Stimulated activated CD4-positive, alpha-beta T cell treated with anti-CD3 and anti-CD28 coated beads, TNF-alpha, amount 100 ng/mL, for 24 hours (primary cell): ENCODE data around the gene MESP2.

ENCODE experiments used
- DNase-seq, 3 experiments: peaks; one replicate each; pipeline ENCODE4 v3.0.0-alpha.2; 2020; ENCODE audit warnings: low read depth in 3 of 3

Gene MESP2

DNA sequence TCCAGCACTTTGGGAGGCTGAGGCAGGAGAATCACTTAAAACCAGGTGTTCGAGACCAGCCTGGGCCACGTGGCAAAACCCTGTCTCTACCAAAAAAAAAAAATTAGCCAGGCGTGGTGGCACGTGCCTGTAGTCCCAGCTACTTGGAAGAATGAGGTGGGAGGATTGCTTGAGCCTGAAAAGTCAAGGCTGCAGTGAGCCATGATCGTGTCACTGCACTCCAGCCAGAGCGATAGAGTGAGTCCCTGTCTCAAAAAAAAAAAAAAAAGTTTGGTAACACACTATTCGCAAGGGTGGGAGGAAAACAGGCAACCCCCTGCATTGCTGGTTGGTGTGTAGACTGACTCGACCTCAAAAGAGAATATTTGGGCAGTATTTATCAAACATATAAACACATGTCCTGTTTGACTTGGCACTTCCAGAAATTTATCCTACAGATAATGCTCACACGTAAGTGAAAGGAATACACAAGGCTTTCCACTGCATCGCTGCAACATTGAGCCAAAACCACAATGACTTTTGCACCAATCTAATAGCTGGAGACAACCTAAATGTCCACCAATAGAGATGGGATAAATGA is 41.7 kb downstream of the MESP2 start:
- DNase-seq: no peak

DNA sequence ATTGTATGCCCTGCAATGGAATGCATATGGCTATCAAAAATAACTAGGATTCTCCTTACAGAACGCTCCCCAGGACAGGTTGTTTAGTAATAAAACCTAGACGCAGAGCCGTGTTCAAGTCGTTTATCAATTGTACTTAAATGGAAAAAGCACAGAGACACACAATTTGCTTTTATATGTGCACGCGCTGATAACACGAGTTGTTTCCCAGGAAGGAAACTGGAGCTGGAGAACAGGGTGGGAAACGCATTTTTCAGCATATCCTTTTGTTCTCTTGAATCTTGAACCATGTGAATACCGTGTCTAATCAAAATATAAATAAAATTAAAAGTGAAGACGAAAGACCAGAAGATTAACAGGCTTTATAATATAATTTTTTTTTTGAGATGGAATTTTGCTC is 42.2 kb downstream of the MESP2 start:
- no peak for DNase-seq

GRCh38 chr15:89820666-89821611 is 44.8 kb downstream of the MESP2 start:
- no peak for DNase-seq

GRCh38 chr15:89822026-89822425 is 45.9 kb downstream of the MESP2 start:
- no peak for DNase-seq

GRCh38 chr15:89822611-89822950 is 46.4 kb downstream of the MESP2 start:
- no peak for DNase-seq

GRCh38 chr15:89822951-89823711 is 47.0 kb downstream of the MESP2 start:
- no peak for DNase-seq

DNA sequence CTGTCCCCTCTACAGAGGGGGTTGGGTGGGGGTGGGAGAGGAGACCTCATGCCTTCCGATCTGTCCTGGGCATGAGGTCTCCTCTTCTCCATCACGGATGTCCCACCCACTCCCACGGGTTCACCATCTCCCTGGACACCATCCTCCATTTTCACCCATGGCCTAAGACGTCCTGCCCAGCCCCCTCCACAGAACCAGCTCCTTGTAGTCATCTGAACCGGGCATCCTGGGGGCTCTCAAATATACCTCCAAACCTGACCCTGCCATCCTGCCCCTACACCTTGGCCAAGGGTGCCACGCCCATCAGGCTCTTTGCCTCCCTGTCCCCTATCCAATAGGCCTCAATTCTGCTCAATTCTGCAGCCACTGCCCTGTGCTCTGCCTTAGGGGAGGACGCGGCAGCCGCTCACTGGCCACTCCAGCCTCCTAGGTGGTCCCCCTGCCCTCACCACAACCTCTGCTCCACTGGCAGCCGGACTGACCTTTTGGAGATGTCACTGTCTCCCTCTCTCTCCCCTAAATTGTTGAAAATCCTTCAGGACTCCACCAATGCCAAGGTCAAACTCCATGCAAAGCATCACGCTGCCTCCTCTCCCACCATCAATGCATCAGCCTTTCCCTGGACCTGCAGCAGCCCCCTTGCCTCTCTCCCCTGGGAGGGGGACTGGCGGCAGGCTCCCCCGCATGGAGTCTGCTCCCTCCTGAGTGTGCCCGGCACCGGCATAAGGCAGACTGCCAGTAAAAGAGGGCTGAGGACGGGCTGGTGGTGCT is 47.9 kb downstream of the MESP2 start:
- no peak for DNase-seq

GRCh38 chr15:89824607-89824867 is 48.4 kb downstream of the MESP2 start:
- no peak for DNase-seq

DNA sequence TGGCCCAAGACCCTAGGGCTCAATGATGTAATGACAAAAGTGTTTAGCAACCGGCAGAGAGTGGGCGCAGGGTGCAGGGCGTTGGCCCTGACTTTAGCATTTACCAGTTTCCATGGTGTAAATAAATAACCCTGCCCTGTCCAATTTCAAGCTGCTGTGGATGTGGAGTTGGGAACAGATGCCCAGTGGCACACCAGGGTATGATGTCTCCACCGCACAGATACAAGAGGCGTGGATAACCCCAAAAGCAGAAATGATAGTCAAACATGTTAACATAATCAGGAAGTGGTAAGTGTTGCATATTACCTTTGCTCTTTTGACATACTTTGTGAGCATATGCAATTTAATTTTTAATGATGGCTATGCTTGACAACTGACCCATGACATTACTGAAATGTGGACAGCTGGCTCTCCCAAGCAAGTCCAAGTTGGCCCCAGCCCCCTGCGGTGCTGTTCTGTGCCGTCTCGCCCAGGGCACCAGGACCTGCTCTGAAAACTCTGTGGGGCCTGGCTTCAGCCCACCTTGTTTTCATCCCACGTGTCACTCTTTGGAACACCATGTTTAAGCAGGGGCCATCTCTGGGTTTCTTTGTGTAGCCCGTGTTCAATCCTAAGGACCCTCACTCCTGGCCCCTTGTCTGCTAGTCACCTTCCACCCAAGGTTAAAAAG is 49.3 kb downstream of the MESP2 start:
- no peak for DNase-seq

DNA sequence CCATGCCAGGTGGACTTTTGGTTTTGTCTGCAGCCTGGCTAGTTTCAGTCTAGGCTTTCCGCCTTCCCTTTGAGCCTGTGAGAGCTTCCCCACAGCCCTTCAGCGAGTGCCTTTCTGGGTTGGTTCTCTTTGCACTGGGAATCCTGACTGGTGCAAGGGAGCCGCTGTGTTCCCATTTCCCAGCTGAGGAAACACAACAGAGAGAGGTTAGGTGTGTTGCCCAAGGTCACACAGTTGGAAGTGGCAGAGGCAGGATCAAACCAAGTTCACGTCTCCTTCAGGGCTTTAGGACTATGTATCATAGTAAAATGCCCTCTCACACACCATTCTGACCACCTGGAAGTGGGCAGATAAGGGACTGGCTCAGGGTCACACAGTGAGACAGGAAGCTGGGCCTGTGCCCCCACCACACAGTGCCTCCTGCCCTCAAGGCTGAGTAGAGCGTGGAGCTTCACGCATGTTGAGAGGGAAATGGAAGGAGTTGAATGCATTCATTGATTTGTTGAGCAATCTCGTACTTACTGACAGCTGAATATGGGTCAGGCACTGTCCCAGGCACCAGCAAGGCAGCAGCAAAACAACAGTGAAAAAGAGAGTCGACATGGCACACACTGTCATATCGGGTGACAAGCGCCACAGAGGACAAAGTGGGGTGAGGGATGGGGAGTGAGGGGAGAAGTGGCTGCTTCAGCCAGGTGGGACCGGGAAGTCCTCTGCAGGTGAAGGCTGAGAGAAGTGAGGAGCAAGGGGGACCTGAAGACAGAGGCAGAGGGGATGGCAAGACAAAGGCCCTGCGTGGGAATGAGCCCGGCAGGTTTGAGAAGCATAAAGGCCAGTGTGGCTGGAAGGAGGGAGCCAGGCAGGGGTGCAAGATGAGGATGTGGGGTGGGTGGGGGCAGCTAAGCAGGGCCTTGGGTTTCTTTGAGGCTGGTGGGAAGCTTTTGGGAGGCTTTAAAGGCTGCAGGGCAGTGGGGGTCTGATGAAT is 50.8 kb downstream of the MESP2 start:
- DNase-seq: no peak

DNA sequence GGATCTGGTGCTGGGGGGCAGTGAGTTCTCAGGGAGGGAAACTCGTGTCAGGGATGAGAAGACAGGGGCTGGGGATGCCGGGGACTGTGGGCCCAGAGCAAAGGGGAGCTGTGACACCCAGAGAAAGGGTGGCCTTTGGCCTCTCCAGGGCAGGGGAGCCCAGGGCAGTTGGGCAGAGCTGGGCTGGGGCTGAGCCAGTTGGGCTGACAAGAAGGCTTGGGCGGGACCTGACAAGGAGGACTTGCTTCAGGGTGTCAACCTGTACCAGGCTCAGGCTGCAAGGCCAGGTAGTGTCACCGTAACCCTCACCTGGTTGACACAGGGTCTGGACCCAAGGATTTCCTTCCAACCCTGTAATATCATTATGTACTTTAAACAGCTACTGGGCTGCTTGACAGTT is 51.7 kb downstream of the MESP2 start:
- DNase-seq: no peak
